GM21723 (cell line): Measurements from ENCODE around the gene NSMCE1.

ENCODE experiments used
- ATAC-seq: cut with Tn5 transposase; IDR thresholded peaks from one replicate; pipeline ENCODE4 v1.9.1; 2021; ENCODE audit warnings: mild to moderate bottlenecking, moderate library complexity; ENCODE audit not compliant: unreplicated experiment

NSMCE1 gene

GRCh38 chr16:27268376-27269299 lies at the start of gene NSMCE1:
NSMCE1 (minus strand) TSS chr16:27268772; CDS start chr16:27257570, 11,202 bp downstream.
- peak; percentile 91 for ATAC-seq

- no peak for ATAC-seq
Measured at GRCh38 chr16:27317738-27318391, 49.3 kb upstream of the NSMCE1 start.

GRCh38 chr16:27317320-27317719 lies 48.7 kb upstream of the NSMCE1 start:
- no peak for ATAC-seq

- ATAC-seq, result no peak
Measured at GRCh38 chr16:27316038-27316680, 47.6 kb upstream of the NSMCE1 start.

GRCh38 chr16:27315333-27316037 lies 46.9 kb upstream of the NSMCE1 start:
- no peak for ATAC-seq

- no peak for ATAC-seq
Measured at GRCh38 chr16:27314986-27315332, 46.4 kb upstream of the NSMCE1 start.

- peak; percentile 26 for ATAC-seq
Measured at GRCh38 chr16:27314161-27314723, 45.7 kb upstream of the NSMCE1 start.

GRCh38 chr16:27313422-27314160 lies 45.0 kb upstream of the NSMCE1 start, which contains the start of gene IL4R:
IL4R (plus strand) TSS chr16:27313974; CDS start chr16:27340204, 26,230 bp downstream.
- ATAC-seq, result peak; percentile 65

GRCh38 chr16:27312580-27313421 lies 44.2 kb upstream of the NSMCE1 start:
- no peak for ATAC-seq

- ATAC-seq, result no peak
Measured at GRCh38 chr16:27311897-27312303, 43.3 kb upstream of the NSMCE1 start.

- ATAC-seq, result no peak
Measured at GRCh38 chr16:27311448-27311830, 42.9 kb upstream of the NSMCE1 start.

- ATAC-seq, result no peak
Measured at GRCh38 chr16:27310576-27311447, 42.2 kb upstream of the NSMCE1 start.

- no peak for ATAC-seq
Measured at GRCh38 chr16:27308792-27309191, 40.2 kb upstream of the NSMCE1 start.

- no peak for ATAC-seq
Measured at GRCh38 chr16:27305839-27306442, 37.4 kb upstream of the NSMCE1 start.

GRCh38 chr16:27304881-27305745 lies 36.5 kb upstream of the NSMCE1 start:
- no peak for ATAC-seq

GRCh38 chr16:27304102-27304501 lies 35.5 kb upstream of the NSMCE1 start:
- no peak for ATAC-seq
